ENCODE data around the gene MYLK. TPM values are rescaled to one million over a fixed set of nuclear protein-coding genes. Genes with fewer than 3 reads are reported as not detected.
A peak's percentile ranks its signal among the peaks of the same experiment; 100 is the strongest.
"Not testable (repeated sequence)": the region's sequence is repeated elsewhere in the genome, so short reads cannot be mapped to it uniquely, and the experiment has no call there.

The MYLK gene
- total and polyA plus RNA-seq, 11 donors = 3.2 to 20.7 (median 12.4) TPM

GRCh38 chr3:123618076-123618708 lies 265.9 kb downstream of the MYLK start:
- peaks cover 0 to 27% (median 13%) of the 10 kb centered on the region in 12 donors for H3K4me1 ChIP-seq
- H3K9me3 ChIP-seq = no peaks in the 10 kb centered on the region
- H3K27ac ChIP-seq = peak overlapping the region in 3 of 12 donors; percentile 34 to 83 (median 72)
- H3K36me3 ChIP-seq = peaks cover 0 to 15% (median 0%) of the 10 kb centered on the region in 9 donors
- H3K27me3 ChIP-seq = no peaks in the 10 kb centered on the region
- TF ChIP-seq POLR2A (IDR thresholded peaks at IDR 0.05) (no peak), CTCF (IDR thresholded peaks at IDR 0.05) (no peak)
- peak in 2 of 4 donors; percentile 27 to 50 for ATAC-seq
- DNase-seq = no peak
- peak overlapping the region in 3 of 12 donors; percentile 3 to 21 (median 12) for H3K4me3 ChIP-seq
- WGBS, 4 donors = 53 to 78% (median 68%) methylated on average over 7 of the region's 7 CpGs
- intact Hi-C loops (cut with DNase I) = no loop called here

- DNase-seq (no peak), ATAC-seq (no peak)
- intact Hi-C loops (cut with DNase I) = no loop called here
- WGBS, 4 donors = 91 to 98% (median 96%) methylated on average over 6 of the region's 6 CpGs
- Histone ChIP-seq H3K4me1 (peaks cover 0 to 36% (median 13%) of the 10 kb centered on the region in 12 donors), H3K9me3 (no peaks in the 10 kb centered on the region), H3K36me3 (peaks cover 0 to 30% (median 13%) of the 10 kb centered on the region in 9 donors), H3K27me3 (no peaks in the 10 kb centered on the region), H3K4me3 (no peak overlapping the region), H3K27ac (peak overlapping the region in 1 of 12 donors; percentile 83)
- TF ChIP-seq POLR2A (IDR thresholded peaks at IDR 0.05) = no peak
- no peak for TF ChIP-seq CTCF (IDR thresholded peaks at IDR 0.05)
Observed at GRCh38 chr3:123616593-123616992, 267.5 kb downstream of the MYLK start.

GRCh38 chr3:123613543-123613942 lies 270.6 kb downstream of the MYLK start:
- H3K4me3 ChIP-seq = no peak overlapping the region
- ATAC-seq (no peak), DNase-seq (no peak)
- no peaks in the 10 kb centered on the region for H3K9me3 ChIP-seq
- peaks cover 0 to 37% (median 13%) of the 10 kb centered on the region in 9 donors for H3K36me3 ChIP-seq
- intact Hi-C loops (cut with DNase I) = no loop called here
- peaks cover 0 to 21% (median 9%) of the 10 kb centered on the region in 12 donors for H3K4me1 ChIP-seq
- TF ChIP-seq CTCF (IDR thresholded peaks at IDR 0.05) (no peak), POLR2A (IDR thresholded peaks at IDR 0.05) (no peak)
- H3K27ac ChIP-seq = peak overlapping the region in 1 of 12 donors; percentile 83
- H3K27me3 ChIP-seq = no peaks in the 10 kb centered on the region
- 91 to 94% (median 93%) methylated on average over 2 of the region's 2 CpGs for WGBS, 4 donors

GRCh38 chr3:123611674-123612073 lies 272.5 kb downstream of the MYLK start:
- intact Hi-C loops (cut with DNase I); ATAC-seq; H3K4me3 ChIP-seq; DNase-seq; H3K27me3 ChIP-seq; H3K9me3 ChIP-seq: not testable (repeated sequence)
- peaks cover 0 to 36% (median 13%) of the 10 kb centered on the region in 9 donors for H3K36me3 ChIP-seq
- WGBS, 4 donors = 91 to 97% (median 95%) methylated on average over 7 of the region's 7 CpGs
- H3K27ac ChIP-seq = peak overlapping the region in 1 of 12 donors; percentile 7
- H3K4me1 ChIP-seq = peaks cover 0 to 14% (median 0%) of the 10 kb centered on the region in 12 donors
